Stimulated activated CD8-positive, alpha-beta memory T cell treated with anti-CD3 and anti-CD28 coated beads, Interleukin-15, amount 100 ng/mL, for 24 hours (primary cell): ENCODE results near the gene USP20.

Experiments used
- DNase-seq: peaks from one replicate; pipeline ENCODE4 v3.0.0-alpha.2; 2020; ENCODE audit warnings: low read depth

The USP20 gene

DNA sequence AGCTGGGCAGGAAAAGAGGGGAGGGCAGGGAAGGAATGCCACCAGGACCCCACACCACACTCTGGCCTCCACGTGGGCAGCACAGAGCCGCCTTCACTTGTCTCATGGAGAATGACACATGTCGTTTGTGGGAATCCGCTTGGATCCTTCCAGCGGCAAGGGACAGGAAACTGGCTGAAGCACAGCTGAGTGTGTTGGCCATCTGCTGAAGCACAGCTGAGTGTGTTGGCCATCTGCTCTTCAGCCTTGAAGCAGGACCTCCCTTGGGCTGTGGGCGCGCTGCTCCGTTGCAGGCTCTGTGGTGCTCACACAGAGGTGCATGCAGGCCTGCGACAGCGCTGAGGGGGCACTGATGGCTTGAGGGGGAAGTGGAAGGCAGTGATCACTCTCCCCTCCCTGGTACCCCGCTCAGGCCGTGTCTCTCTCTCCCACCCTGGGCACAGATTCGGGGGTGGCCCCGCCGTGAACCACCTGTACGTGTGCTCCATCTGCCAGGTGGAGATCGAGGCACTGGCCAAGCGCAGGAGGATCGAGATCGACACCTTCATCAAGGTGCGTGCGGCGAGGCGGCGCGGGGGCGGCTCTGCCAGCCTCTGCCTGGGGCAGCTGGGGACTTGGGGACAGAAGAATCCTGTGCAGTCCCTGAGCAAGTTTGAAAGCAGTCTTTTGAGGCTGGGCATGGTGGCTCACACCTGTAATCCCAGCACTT is 40.6 kb downstream of the USP20 start:
- DNase-seq: no peak

DNA sequence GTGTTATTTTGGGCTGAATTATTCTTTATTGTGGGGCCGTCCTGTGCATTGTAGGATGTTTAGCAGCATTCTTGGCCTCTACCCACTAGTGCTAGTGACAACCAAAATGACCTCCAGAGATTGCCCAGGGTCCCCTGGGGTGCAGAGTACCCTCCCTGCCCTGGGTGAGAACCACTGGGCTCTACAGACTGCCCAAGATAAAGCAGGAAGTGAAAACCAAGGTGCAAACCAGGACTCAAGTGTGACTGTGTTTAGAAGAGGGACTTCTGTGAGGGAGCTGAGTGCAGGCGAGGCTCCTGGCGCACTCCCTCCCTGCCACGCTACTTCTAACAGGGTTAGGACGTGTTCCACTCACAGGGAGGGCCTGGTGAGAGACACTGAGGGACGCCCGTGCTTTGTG is 41.6 kb downstream of the USP20 start:
- no peak for DNase-seq

GRCh38 chr9:129878291-129878690 is 43.0 kb downstream of the USP20 start:
- DNase-seq: no peak

GRCh38 chr9:129879103-129879699 is 43.9 kb downstream of the USP20 start:
- DNase-seq: no peak

GRCh38 chr9:129879991-129880653 is 44.9 kb downstream of the USP20 start:
- DNase-seq: no peak

GRCh38 chr9:129880654-129881546 is 45.6 kb downstream of the USP20 start:
- DNase-seq: no peak

DNA sequence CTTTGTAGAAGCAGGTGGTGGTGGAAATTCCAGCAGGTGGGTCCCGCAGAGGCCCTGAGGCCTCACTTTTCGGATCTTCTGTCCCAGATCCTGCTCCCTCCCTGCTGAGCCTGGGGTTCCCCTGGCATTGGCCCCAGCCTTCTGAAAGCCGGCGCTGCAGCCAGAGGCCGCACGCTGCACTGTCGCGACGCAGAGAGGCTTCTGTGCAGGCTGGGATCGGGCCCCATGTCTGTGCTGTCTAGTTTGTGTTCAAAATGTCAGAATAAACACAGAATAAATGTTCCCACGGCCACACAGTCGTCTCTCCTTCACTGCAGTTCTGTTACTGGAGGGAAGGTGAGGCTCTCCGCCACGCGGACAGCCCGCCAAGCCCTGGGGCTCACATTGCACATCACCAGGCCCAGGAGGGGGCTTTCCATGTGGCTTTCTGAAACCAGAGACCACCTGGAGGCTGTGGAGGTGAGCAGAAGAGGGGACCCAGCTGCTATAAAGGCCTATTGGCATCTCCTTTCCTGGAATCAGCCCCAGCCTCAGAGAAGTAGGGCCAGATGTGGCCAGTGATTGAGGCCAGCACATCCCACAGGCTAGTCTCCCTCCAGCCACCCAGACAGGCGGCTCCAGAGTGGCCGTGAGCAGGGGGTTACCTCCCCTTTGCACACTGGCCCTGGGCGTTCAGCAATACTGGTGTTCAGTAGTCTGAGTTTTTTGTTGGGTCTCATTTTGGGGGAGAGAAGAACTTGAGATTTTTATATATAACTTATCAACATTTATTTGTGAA is 46.5 kb downstream of the USP20 start:
- DNase-seq: no peak

DNA sequence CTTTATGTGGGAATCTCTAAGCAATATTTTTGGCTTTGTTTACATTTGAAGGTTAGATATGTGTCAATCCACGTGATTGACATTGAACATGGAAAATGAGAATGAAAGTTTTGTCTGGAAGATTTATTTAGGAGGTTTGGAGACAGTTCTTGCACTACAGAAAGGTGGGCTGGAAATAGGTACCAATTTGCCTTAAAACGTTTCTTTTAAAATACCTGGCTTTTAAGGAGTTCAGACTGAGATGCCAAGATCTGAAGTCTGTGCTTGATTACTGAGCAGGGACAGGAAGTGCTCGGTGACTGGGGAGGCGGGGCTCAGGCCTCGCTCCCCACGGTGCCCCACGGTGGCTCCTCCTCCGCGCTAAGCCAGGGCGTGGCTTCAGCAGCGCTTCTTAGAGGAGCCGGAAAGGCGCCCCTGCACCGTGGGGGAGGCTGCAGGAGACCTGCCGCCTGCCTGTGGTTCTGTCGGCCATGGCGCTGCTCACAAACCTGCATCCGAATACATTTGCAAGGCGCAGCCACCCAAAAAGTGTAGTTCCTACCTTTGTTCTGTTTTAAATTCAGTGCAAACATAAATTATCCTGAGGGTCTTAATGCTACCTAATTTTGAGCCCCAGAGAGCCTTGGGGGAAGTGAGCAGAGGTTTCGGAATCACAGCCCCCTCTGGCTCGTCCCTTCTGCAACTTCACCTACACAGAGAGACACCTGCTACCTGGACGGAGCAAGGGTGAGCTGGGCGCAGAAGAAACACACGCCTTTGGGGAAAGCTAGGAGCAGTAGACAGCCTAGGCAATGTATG is 49.2 kb downstream of the USP20 start:
- DNase-seq: peak; percentile 87

DNA sequence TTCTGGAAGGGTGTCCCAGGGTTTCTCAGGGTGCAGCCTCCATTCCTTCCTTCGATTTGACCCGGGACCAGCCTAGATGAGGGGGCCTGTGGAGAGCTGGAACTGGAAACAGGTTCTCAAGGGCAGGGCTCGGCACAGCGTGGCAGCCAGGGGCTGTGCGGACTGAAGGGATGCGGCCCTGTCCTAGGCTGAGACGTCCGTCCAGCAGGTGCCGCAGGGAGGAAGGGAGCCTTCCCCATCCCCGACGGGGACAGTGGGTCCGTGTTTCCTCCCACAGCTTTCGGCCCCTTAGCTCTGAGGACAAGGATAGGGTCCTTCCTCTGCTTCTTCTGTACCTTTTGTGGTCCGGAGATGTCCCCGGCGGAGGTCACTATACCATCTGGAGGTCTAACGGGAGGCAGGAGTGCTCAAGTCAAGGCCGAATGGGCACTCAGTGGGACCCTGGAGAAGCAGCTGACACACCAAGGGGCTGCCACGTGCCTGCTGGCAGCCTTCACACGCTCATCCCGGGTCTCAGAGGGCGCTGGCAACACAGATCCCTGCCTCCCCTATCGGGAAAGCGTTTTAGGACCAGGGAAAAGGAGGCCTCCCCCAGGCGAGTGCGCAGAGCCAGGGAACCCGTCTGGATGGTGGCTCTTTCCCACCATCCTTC is 49.9 kb downstream of the USP20 start:
- DNase-seq: no peak

GRCh38 chr9:129885670-129886106 is 50.4 kb downstream of the USP20 start:
- peak; percentile 78 for DNase-seq

- no peak for DNase-seq
Measured at GRCh38 chr9:129886226-129887174, 51.2 kb downstream of the USP20 start.

DNA sequence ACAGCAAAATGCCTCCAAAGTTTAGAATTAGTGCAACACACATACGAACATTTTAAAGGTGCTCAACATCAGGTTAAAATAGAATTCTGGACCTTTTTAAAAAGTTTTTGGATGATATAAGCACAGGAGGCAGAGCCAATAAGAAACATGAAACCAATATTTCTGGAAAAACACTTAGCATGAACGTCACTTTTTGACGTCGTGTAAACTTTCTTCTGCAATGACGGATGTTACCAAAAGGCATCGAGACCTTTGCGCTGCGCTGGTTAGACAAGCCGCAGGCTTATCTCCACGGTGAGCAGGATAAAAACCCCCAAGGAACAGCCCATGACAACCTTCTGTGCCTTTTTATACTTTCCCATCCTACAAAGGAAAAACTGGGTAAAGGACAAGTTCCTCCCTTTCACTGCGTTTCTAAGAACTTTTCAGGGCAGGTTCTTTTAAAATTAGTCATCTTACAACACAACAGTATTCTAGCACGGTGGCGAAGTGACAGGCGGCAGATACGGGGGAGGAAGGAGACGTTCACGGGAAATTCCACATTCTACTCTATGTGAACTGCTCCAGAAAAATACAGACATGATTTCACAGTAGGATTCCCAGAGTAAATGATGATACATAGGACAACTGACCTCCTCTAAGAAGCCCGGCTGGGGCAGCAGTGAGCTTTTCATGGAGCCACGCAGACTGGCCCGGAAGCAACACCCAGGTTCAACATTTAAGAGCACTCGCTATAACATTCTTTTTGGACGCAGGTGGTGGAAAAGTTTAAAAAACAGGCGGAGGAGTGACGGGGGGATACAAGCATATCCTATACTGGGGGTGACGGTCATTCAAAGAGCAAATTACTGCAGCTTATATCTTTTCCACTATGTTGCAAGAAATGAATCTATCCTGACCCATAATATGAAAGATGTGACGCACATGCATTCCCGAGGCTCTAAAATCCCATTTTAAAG is 52.4 kb downstream of the USP20 start:
- no peak for DNase-seq

GRCh38 chr9:129888293-129889121 is 53.2 kb downstream of the USP20 start:
- no peak for DNase-seq

DNA sequence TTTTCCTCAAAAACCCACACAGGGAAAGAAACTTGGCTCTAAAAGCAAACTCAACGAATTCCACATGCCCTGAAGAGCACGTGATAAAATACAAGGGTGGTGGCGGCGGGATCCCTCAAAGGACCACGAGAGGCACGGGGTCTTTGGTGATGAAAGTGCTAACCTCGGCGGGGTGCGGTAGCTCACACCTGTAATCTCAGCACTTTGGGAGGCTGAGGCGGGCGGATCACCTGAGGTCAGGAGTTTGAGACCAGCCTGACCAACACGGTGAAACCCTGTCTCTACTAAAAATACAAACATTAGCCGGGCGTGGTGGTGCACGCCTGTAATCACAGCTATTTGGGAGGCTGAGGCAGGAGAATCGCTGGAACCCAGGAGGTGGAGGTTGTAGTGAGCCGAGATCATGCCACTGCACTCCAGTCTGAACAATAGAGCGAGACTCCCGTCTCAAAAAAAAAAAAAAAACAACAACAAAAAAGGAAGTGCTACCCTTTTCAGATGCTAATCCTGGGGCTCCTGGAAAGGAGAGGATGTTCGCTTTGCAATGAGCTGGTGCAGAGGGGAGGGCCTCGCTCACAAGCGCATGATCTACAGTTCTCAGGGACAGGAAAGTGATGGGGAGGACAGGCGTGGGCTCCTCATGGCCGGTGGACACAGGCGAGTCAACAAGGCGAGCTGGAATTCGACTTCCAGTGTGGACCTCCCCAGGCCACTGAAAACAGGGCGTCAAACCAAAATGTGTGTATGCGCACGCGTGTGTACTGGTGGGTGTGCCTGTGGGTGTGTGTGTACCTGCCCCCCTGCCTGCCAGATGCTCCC is 54.1 kb downstream of the USP20 start:
- no peak for DNase-seq

GRCh38 chr9:129889941-129890717 is 54.9 kb downstream of the USP20 start:
- no peak for DNase-seq
